KMS-11 (cell line): Measurements from ENCODE around the gene TNFSF15.

Source experiments
- H2AFZ ChIP-seq: fragments of 200-600 bp; sonication (generic); 2 replicates; pipeline ENCODE4 v1.6.1; 2016; ENCODE audit warnings: antibody characterized with exemption, mixed run types, low read depth
- H3K27ac ChIP-seq: fragments of 200-600 bp; sonication (generic); 2 replicates; pipeline ENCODE4 v1.6.1; 2016; ENCODE audit warnings: mild to moderate bottlenecking, mixed run types
- H3K27me3 ChIP-seq: fragments of 200-600 bp; sonication (generic); 2 replicates; pipeline ENCODE4 v1.6.1; 2017; ENCODE audit warnings: mild to moderate bottlenecking, low read depth, mixed run types, moderate library complexity; ENCODE audit not compliant: insufficient read depth
- H3K36me3 ChIP-seq: fragments of 200-600 bp; sonication (generic); 2 replicates; pipeline ENCODE4 v1.6.1; 2017; ENCODE audit warnings: mild to moderate bottlenecking, mixed run types; ENCODE audit not compliant: insufficient read depth
- H3K4me1 ChIP-seq: fragments of 200-600 bp; sonication (generic); 2 replicates; pipeline ENCODE4 v1.6.1; 2016; ENCODE audit warnings: mild to moderate bottlenecking, low read depth, mixed run types; ENCODE audit not compliant: poor library complexity, severe bottlenecking
- H3K4me2 ChIP-seq: fragments of 200-600 bp; sonication (generic); 2 replicates; pipeline ENCODE4 v1.7.0; 2016; ENCODE audit warnings: mild to moderate bottlenecking, mixed run types
- H3K4me3 ChIP-seq: fragments of 200-600 bp; sonication (generic); IDR thresholded peaks from 2 replicates; pipeline ENCODE4 v1.6.1; 2017; ENCODE audit warnings: low read depth, low read length, mixed read lengths; ENCODE audit not compliant: insufficient read depth
- H3K79me2 ChIP-seq: fragments of 200-600 bp; sonication (generic); 2 replicates; pipeline ENCODE4 v1.6.1; 2016; ENCODE audit warnings: low read depth, mixed run types; ENCODE audit not compliant: insufficient read depth
- H3K9ac ChIP-seq: fragments of 200-600 bp; sonication (generic); 2 replicates; pipeline ENCODE4 v1.6.1; 2016; ENCODE audit warnings: mild to moderate bottlenecking, mixed run types
- H4K20me1 ChIP-seq: fragments of 200-600 bp; sonication (generic); 2 replicates; pipeline ENCODE4 v1.6.1; 2016; ENCODE audit warnings: mild to moderate bottlenecking, mixed run types; ENCODE audit not compliant: insufficient read depth
- CTCF ChIP-seq: fragments of 200-600 bp; sonication (generic); conservative IDR thresholded peaks from 2 replicates; pipeline ENCODE4 v1.6.1; 2017; ENCODE audit warnings: low read depth, mild to moderate bottlenecking, antibody characterized with exemption, low read length, moderate library complexity, mixed read lengths

Gene TNFSF15

GRCh38 chr9:114799925-114800324, 5.9 kb downstream of the TNFSF15 start:
- no peak overlapping the region for H2AFZ ChIP-seq
- no peak overlapping the region for H3K27ac ChIP-seq

GRCh38 chr9:114799441-114799840, 6.4 kb downstream of the TNFSF15 start:
- Histone ChIP-seq H3K27me3 (no peaks in the 10 kb centered on the region), H3K4me2 (no peak overlapping the region), H4K20me1 (no peaks in the 10 kb centered on the region), H3K36me3 (no peaks in the 10 kb centered on the region), H3K4me1 (no peaks in the 10 kb centered on the region), H3K79me2 (no peaks in the 10 kb centered on the region), H3K9ac (no peak overlapping the region), H3K27ac (no peak overlapping the region), H2AFZ (no peak overlapping the region), H3K4me3 (no peak overlapping the region)
- no peak for TF ChIP-seq CTCF

More at GRCh38 chr9:114799925-114800324, 5.9 kb downstream of the TNFSF15 start:
- no peak for TF ChIP-seq CTCF
- no peak overlapping the region for H3K4me2 ChIP-seq
- no peaks in the 10 kb centered on the region for H3K36me3 ChIP-seq
- no peak overlapping the region for H3K4me3 ChIP-seq
- no peak overlapping the region for H3K9ac ChIP-seq
- no peaks in the 10 kb centered on the region for H3K79me2 ChIP-seq
- peaks cover 1% of the 10 kb centered on the region for H3K4me1 ChIP-seq
- H4K20me1 ChIP-seq, result no peaks in the 10 kb centered on the region
- no peaks in the 10 kb centered on the region for H3K27me3 ChIP-seq

- Histone ChIP-seq H2AFZ (no peak overlapping the region), H3K4me3 (no peak overlapping the region), H3K79me2 (no peaks in the 10 kb centered on the region), H3K36me3 (no peaks in the 10 kb centered on the region), H3K9ac (no peak overlapping the region), H4K20me1 (no peaks in the 10 kb centered on the region), H3K27ac (no peak overlapping the region), H3K27me3 (no peaks in the 10 kb centered on the region), H3K4me1 (no peaks in the 10 kb centered on the region), H3K4me2 (no peak overlapping the region)
- no peak for TF ChIP-seq CTCF
Measured at GRCh38 chr9:114798780-114799427, 6.9 kb downstream of the TNFSF15 start.

GRCh38 chr9:114798101-114798500, 7.7 kb downstream of the TNFSF15 start:
- no peaks in the 10 kb centered on the region for H4K20me1 ChIP-seq
- no peaks in the 10 kb centered on the region for H3K36me3 ChIP-seq
- no peaks in the 10 kb centered on the region for H3K4me1 ChIP-seq
- no peaks in the 10 kb centered on the region for H3K27me3 ChIP-seq
- no peak for TF ChIP-seq CTCF
- H3K79me2 ChIP-seq, result no peaks in the 10 kb centered on the region
- H3K4me2 ChIP-seq, result no peak overlapping the region
- H3K9ac ChIP-seq, result no peak overlapping the region
- no peak overlapping the region for H3K4me3 ChIP-seq
- H2AFZ ChIP-seq, result no peak overlapping the region
- no peak overlapping the region for H3K27ac ChIP-seq
